ENCODE results near the gene SYTL2. TPM values are rescaled to one million over a fixed set of nuclear protein-coding genes. Genes with fewer than 3 reads are reported as not detected.

Gene SYTL2
- polyA plus RNA-seq, 1 of the 3 experiments (the other 2 are of a cell fraction), result 36.0 TPM

- Histone ChIP-seq H3K4me1 (ENCODE audit: control insufficient read depth in 1 of 2, insufficient read depth in 2 of 2, low read depth in 1 of 2, low read length in 1 of 2) (no peaks in the 10 kb centered on the region), H3F3A (replicated peaks; ENCODE audit: insufficient read depth) (no peaks in the 10 kb centered on the region), H4K20me1 (ENCODE audit: insufficient read depth) (no peaks in the 10 kb centered on the region), H3K36me3 (replicated peaks in 1 of 2; ENCODE audit: control insufficient read depth in 1 of 2, insufficient read depth in 2 of 2, low read length in 1 of 2) (no peaks in the 10 kb centered on the region), H3K27ac (ENCODE audit: low read depth in 2 of 2, low read length in 1 of 2) (no peak overlapping the region), H3K9me2 (no peaks in the 10 kb centered on the region), H2AFZ (ENCODE audit: low read depth) (no peak overlapping the region), H3K79me2 (ENCODE audit: insufficient read depth) (no peaks in the 10 kb centered on the region), H3K4me3 (ENCODE audit: low read depth in 2 of 2, low read length in 1 of 2) (no peak overlapping the region), H3K9me3 (no peaks in the 10 kb centered on the region), H3K27me3 (ENCODE audit: insufficient read depth) (no peaks in the 10 kb centered on the region), H3K9ac (no peak overlapping the region), H3K4me2 (no peak overlapping the region)
- ChIA-PET POLR2A (no interaction called here), CTCF (interaction anchor here (0.8 kb wide), 1 partner anchor 64 kb away, joined by 3 read pairs; the partner anchor contains the start of gene CCDC83)
- no peak for DNase-seq
- WGBS (ENCODE audit: low lambda C conversion rate), result 70% methylated on average over 2 of the region's 2 CpGs
- TF ChIP-seq FOXM1 (IDR thresholded peaks at IDR 0.05; ENCODE audit: low read depth) (no peak), TEAD4 (IDR thresholded peaks at IDR 0.05; ENCODE audit: borderline replicate concordance, insufficient read depth) (no peak), MAX (IDR thresholded peaks at IDR 0.05; ENCODE audit: low read depth) (no peak), ELF1 (IDR thresholded peaks at IDR 0.05) (no peak), YY1 (IDR thresholded peaks at IDR 0.05; ENCODE audit: low read depth) (no peak), TCF12 (IDR thresholded peaks at IDR 0.05) (no peak), MXI1 (IDR thresholded peaks at IDR 0.05; ENCODE audit: low read depth, low read length) (no peak)
Measured at GRCh38 chr11:85791409-85791990, 19.4 kb downstream of the SYTL2 start.

DNA sequence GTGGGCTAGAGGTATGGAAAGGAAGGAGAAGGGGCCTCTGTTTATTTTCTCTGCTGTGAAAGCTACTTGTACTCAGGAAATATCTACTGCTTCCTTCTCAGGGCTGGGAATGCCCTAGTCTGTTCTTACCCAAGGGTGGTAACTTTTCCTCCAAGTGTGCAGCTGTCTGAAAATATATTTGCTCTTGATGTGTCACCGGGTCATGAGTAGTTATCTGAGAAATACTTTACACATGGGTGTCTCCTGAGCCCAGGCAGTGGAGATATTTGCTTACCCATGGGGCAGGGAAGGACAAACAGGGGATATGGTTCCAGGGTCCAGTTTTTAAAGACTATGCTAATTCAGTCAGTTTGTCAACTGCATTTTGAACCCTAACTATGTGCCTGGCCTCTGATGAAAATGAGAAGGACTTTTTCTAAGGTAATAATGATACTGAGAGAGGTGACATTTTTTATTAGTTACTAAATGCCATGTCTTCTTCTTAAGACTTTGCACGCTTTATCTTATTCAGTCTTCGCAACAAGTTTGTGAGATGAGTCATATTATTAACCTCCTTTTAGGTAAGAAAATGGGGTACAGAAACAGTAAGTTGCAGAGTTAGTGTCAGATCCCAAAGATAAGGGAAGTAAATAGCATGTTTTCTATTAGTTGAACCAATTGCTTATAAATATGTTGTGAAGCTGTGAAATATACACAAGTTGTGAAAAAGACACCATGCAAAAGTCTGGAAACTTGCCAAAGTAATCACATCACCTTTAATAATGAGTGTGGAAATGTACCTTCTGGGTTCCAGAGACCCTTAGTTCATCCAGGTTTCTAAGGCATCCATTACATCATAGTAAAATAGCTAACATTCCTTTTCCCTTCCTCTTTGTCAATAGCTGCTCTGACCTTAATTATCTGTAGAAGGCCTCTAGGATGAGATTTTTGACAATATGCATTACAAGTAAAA, 22.9 kb downstream of the SYTL2 start:
- no peaks in the 10 kb centered on the region for H3K9me3 ChIP-seq
- H2AFZ ChIP-seq (ENCODE audit: low read depth), result no peak overlapping the region
- no peak for DNase-seq
- 83% methylated on average over 3 of the region's 3 CpGs for WGBS (ENCODE audit: low lambda C conversion rate)
- no peak overlapping the region for H3K4me2 ChIP-seq
- H3K4me1 ChIP-seq (ENCODE audit: control insufficient read depth in 1 of 2, insufficient read depth in 2 of 2, low read depth in 1 of 2, low read length in 1 of 2), result peaks cover 0 to 3% of the 10 kb centered on the region in 2 experiments; a peak in 1 of 4 replicates
- H4K20me1 ChIP-seq (ENCODE audit: insufficient read depth), result no peaks in the 10 kb centered on the region
- H3K4me3 ChIP-seq (ENCODE audit: low read depth in 2 of 2, low read length in 1 of 2), result no peak overlapping the region
- ChIA-PET POLR2A (no interaction called here), CTCF (interaction anchor here (1.5 kb wide), 1 partner anchor 9 kb away, joined by 3 read pairs; no protein-coding TSS in a partner anchor)
- H3K27me3 ChIP-seq (ENCODE audit: insufficient read depth), result no peaks in the 10 kb centered on the region
- no peaks in the 10 kb centered on the region for H3K9me2 ChIP-seq
- no peaks in the 10 kb centered on the region for H3F3A ChIP-seq (replicated peaks; ENCODE audit: insufficient read depth)
- H3K27ac ChIP-seq (ENCODE audit: low read depth in 2 of 2, low read length in 1 of 2), result no peak overlapping the region
- H3K79me2 ChIP-seq (ENCODE audit: insufficient read depth), result no peaks in the 10 kb centered on the region
- H3K9ac ChIP-seq, result no peak overlapping the region
- no peaks in the 10 kb centered on the region for H3K36me3 ChIP-seq (replicated peaks in 1 of 2; ENCODE audit: control insufficient read depth in 1 of 2, insufficient read depth in 2 of 2, low read length in 1 of 2)
- TF ChIP-seq MAX (IDR thresholded peaks at IDR 0.05; ENCODE audit: low read depth) (no peak), NFIC (IDR thresholded peaks at IDR 0.05; ENCODE audit: borderline replicate concordance) (0 out of 2 replicates have a peak, but pooled peaks have one; percentile 5), GATA2 (CRISPR knock-in tag; IDR thresholded peaks at IDR 0.05) (no peak)
- TF ChIP-seq, protein P1, sequence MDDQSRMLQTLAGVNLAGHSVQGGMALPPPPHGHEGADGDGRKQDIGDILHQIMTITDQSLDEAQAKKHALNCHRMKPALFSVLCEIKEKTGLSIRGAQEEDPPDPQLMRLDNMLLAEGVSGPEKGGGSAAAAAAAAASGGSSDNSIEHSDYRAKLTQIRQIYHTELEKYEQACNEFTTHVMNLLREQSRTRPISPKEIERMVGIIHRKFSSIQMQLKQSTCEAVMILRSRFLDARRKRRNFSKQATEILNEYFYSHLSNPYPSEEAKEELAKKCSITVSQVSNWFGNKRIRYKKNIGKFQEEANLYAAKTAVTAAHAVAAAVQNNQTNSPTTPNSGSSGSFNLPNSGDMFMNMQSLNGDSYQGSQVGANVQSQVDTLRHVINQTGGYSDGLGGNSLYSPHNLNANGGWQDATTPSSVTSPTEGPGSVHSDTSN (IDR thresholded peaks at IDR 0.05), result no peak

Measured in SK-N-SH (cell line).